Subcutaneous abdominal adipose tissue (tissue), 5 donors: ENCODE data around the gene PRRT4.
A peak's percentile ranks its signal among the peaks of the same experiment; 100 is the strongest.

Experiments used
- H3K27ac ChIP-seq: one replicate; pipeline ENCODE4 v1.7.0; 2013; ENCODE audit warnings: low read depth, mild to moderate bottlenecking, inconsistent platforms, low read length, moderate library complexity
- H3K27me3 ChIP-seq, 5 donors: one replicate each; pipeline ENCODE4 v1.7.0; 2013; ENCODE audit warnings: low read length in 5 of 5, inconsistent platforms in 1 of 5; ENCODE audit not compliant: control insufficient read depth in 5 of 5, insufficient read depth in 4 of 5
- H3K36me3 ChIP-seq, 5 donors: one replicate each; pipeline ENCODE4 v1.7.0; 2013; ENCODE audit warnings: low read length in 5 of 5; ENCODE audit not compliant: control insufficient read depth in 5 of 5, insufficient read depth in 5 of 5
- H3K4me1 ChIP-seq, 5 donors: one replicate each; pipeline ENCODE4 v1.7.0; 2013; ENCODE audit warnings: low read length in 5 of 5, mild to moderate bottlenecking in 3 of 5, moderate library complexity in 1 of 5; ENCODE audit not compliant: control insufficient read depth in 5 of 5, insufficient read depth in 5 of 5
- H3K4me3 ChIP-seq, 5 donors: one replicate each; pipeline ENCODE4 v1.7.0; 2013; ENCODE audit warnings: low read length in 5 of 5, low read depth in 1 of 5
- H3K9ac ChIP-seq, 5 donors: one replicate each; pipeline ENCODE4 v1.7.0; 2013; ENCODE audit warnings: low read length in 5 of 5, mild to moderate bottlenecking in 4 of 5, moderate library complexity in 3 of 5
- H3K9me3 ChIP-seq, 5 donors: one replicate each; pipeline ENCODE4 v1.7.0; 2013; ENCODE audit warnings: low read length in 5 of 5; ENCODE audit not compliant: control insufficient read depth in 5 of 5
- donor health status: healthy.
- donor health status: healthy.
- donor health status: healthy.
- donor health status: healthy.
- donor health status: healthy.

PRRT4 gene

DNA sequence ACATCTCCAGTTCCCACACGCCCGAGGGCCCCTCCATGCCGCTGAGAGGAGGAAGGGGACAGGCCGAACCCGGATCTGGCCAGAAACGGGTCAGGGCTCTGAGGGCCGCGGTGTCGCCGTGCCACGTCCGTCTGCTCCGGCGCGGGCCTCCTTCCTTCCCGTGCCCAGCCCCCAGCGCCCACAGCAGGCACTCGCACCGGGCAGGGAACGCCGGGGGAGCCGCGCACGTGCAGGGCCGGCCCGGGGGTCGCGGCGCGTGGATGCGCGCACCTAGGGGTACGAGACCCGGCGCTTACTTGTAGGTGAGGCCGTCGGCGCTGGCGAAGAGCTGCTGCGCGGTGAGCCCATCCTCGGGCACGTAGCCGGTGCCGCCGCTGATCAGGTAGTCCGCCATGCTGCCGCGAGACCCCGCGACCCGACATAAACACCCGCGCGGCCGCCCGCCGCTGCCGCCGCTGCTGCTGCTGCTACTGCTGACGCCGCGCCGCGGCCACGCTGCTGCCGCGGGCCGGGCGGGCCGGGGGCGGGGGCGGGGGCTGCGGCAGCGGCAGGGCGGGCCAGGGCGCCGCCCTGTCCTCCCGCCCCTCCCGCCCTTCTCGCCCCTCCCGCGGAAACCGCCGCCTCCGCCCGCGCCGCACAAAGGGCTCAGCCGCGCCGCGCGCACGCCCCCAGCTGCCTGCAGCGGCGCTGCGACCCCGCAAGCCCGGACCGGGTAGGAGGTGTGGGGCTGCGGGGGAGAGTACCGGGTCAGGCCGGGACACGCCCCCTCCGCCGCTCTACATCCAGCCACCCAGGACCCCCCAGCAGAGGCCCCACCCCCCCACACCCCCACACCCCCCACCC is 44.2 kb upstream of the PRRT4 start:
- Histone ChIP-seq H3K9ac (peak overlapping the region; percentile 59 to 91 (median 80)), H3K4me3 (peak overlapping the region in 4 of 5 donors; percentile 69 to 83 (median 75)), H3K36me3 (peaks cover 0 to 18% (median 13%) of the 10 kb centered on the region in 5 donors), H3K27ac (no peak overlapping the region), H3K4me1 (peaks cover 9 to 65% (median 60%) of the 10 kb centered on the region in 5 donors), H3K9me3 (no peaks in the 10 kb centered on the region), H3K27me3 (no peaks in the 10 kb centered on the region)

DNA sequence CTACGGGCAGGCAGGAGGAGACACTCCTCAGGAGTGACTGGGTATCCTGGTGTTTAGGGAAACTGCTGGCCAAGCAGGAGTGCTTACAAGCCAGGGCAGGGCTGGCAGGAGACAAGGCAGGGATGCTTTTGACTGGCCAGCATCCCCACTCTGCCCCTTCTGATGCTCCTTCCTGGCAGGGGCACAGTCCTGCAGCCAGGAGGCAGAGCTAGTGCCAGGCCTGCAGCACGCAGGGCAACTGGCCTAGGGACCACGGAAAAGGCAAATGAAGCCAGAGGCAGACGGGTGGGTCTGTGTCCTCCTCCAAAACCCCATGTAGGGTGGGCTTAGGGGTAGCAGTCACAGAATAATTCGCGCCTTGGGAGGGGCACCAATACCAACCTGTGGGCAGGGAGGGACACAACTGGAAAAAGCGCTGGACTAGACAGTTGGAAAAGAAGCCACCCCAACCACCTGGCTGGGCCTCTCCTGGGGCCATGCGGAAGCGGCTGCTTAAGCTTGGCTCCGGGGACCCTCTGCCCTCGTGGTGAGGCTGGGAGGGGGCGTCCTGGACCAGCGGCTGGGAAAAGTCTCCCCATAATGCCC is 43.5 kb upstream of the PRRT4 start:
- no peaks in the 10 kb centered on the region for H3K27me3 ChIP-seq
- no peak overlapping the region for H3K27ac ChIP-seq
- peak overlapping the region; percentile 59 to 91 (median 80) for H3K9ac ChIP-seq
- peaks cover 9 to 58% (median 55%) of the 10 kb centered on the region in 5 donors for H3K4me1 ChIP-seq
- H3K9me3 ChIP-seq = no peaks in the 10 kb centered on the region
- H3K4me3 ChIP-seq = peak overlapping the region; percentile 62 to 83 (median 69)
- peaks cover 0 to 26% (median 20%) of the 10 kb centered on the region in 5 donors for H3K36me3 ChIP-seq

DNA sequence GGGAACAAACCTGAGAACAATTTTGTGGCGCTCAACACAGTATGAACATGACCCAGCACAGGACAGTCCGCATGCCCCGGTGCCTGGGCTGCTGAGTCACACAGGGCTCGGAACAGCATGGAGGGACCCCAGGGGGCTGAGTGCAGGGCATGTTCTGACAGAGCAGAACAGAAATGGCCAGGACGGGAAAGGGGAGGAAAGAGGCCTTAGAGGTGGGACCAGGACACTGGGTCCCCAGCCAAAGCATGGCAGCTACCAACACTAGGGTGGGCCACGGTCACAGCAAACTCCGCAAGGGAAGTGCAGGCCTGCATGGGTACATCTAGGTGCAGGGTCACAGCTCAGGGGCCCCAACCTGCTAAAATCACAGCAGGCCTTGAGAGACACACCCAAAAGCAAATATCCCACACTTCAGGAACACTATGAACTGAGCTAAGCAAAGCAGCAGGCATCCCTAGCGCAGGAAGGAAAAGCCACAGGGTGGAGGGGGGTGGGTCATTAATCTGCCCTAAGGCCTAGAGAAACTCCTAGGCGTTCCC is 42.7 kb upstream of the PRRT4 start:
- Histone ChIP-seq H3K36me3 (peaks cover 0 to 32% (median 24%) of the 10 kb centered on the region in 5 donors), H3K9ac (peak overlapping the region in 3 of 5 donors; percentile 80 to 91 (median 84)), H3K4me1 (peaks cover 9 to 55% (median 53%) of the 10 kb centered on the region in 5 donors), H3K9me3 (no peaks in the 10 kb centered on the region), H3K27ac (no peak overlapping the region), H3K4me3 (peak overlapping the region in 3 of 5 donors; percentile 69 to 83 (median 81)), H3K27me3 (no peaks in the 10 kb centered on the region)

DNA sequence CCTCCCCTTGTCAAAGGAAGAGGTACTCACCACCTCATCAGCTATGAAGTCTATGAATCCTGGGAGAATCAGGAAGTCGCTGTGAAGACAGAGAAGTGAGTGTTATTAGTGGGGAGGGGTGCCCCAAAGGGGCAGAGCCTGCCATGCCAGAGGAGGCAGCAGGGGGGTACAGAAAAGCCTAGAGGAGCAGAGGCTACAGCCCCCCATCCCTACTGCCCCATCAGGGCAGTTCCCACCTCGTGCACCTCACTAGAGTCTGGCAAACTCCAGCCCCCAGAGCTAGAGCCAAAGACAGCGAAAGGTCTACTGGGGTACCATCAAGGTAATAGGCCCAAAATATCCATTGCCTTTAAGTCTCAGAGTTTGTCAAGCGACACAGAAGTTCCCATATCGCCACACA is 42.2 kb upstream of the PRRT4 start:
- Histone ChIP-seq H3K9me3 (no peaks in the 10 kb centered on the region), H3K36me3 (peaks cover 0 to 34% (median 28%) of the 10 kb centered on the region in 5 donors), H3K27ac (no peak overlapping the region), H3K4me1 (peaks cover 7 to 49% (median 48%) of the 10 kb centered on the region in 5 donors), H3K4me3 (peak overlapping the region in 3 of 5 donors; percentile 69 to 83 (median 81)), H3K9ac (no peak overlapping the region), H3K27me3 (no peaks in the 10 kb centered on the region)

DNA sequence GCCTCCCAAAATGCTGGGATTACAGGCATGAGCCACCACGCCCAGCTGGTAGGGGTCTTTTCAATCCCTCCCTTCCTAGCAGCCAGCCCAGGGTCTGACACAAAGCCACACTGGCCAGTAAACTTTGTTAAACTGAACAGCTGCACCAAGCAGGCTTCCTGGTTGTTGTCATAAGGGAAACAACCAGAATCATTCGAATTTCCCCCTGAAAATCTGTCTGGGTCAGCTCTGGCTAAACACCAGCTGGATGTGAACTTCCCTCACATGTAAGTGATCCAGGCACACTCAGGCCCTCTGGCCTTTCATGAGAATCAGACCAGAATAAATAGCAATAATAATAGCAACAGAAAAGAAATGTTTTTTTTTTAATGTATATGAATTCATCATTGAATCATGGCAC is 40.9 kb upstream of the PRRT4 start:
- Histone ChIP-seq H3K36me3 (peaks cover 5 to 47% (median 40%) of the 10 kb centered on the region in 5 donors), H3K4me3 (no peak overlapping the region), H3K4me1 (peaks cover 3 to 36% (median 34%) of the 10 kb centered on the region in 5 donors), H3K27me3 (no peaks in the 10 kb centered on the region), H3K9ac (peak overlapping the region in 1 of 5 donors; percentile 38), H3K9me3 (no peaks in the 10 kb centered on the region), H3K27ac (no peak overlapping the region)

DNA sequence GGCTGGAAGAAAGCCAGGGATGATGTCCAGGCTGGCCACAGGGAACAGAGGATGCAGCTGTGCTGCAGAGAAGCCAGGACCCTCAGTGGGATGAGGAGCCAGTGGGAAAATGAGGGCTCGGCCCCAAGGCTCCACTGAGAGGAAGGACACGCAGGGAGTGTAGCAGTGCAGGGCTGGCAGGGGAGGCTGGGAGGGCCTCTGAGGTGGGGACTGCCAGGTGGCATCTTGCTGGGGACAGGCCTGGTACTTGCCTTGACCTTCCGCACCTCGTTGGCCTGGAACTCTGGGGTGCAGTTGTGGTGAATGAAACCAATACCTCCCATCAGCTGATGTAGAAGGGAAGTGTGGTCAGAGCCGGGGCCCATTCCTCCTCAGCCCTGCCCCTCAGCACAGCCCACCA is 39.1 kb upstream of the PRRT4 start:
- Histone ChIP-seq H3K4me1 (peaks cover 3 to 23% (median 21%) of the 10 kb centered on the region in 5 donors), H3K9ac (no peak overlapping the region), H3K9me3 (no peaks in the 10 kb centered on the region), H3K4me3 (no peak overlapping the region), H3K27ac (no peak overlapping the region), H3K27me3 (no peaks in the 10 kb centered on the region), H3K36me3 (peaks cover 10 to 65% (median 58%) of the 10 kb centered on the region in 5 donors)

DNA sequence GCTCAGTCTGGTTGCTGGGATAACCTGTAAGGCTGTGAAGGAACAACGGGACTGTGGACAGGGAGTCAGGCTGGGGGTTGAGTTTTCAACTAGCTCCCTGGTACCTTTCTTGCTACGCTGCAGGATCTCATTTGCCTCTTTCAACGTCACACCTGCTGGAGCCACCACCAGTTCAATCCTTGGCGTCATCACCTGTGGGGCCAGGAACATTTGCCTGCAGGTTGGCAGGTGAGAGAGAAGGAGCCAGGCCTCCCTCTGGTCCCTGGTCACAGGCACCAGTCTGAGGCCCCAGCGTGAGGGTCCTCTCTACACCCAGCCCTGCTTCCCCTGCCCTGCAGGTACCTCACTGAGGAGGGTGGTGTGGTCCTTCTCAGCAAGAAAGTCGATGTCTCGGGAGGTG is 38.5 kb upstream of the PRRT4 start:
- Histone ChIP-seq H3K27ac (no peak overlapping the region), H3K9ac (no peak overlapping the region), H3K9me3 (no peaks in the 10 kb centered on the region), H3K36me3 (peaks cover 10 to 70% (median 63%) of the 10 kb centered on the region in 5 donors), H3K4me3 (no peak overlapping the region), H3K4me1 (peaks cover 3 to 18% (median 15%) of the 10 kb centered on the region in 5 donors), H3K27me3 (no peaks in the 10 kb centered on the region)

DNA sequence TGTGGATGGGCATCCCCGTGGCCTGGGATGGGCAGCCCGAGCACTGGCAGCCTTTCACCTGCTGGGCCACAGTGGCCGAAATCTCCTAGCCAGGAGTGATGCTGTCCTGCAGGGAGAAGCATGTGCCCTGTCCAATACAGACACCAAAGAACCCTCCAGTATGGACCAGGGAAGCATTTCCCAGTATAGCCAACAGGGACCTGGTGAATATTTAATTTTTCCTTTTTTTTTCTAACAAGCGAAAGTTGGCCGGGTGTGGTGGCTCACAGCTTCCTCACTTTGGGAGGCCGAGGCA is 37.3 kb upstream of the PRRT4 start:
- Histone ChIP-seq H3K36me3 (peaks cover 10 to 82% (median 75%) of the 10 kb centered on the region in 5 donors), H3K4me3 (no peak overlapping the region), H3K9me3 (no peaks in the 10 kb centered on the region), H3K27ac (no peak overlapping the region), H3K4me1 (peaks cover 1 to 6% (median 3%) of the 10 kb centered on the region in 5 donors), H3K9ac (no peak overlapping the region), H3K27me3 (no peaks in the 10 kb centered on the region)

DNA sequence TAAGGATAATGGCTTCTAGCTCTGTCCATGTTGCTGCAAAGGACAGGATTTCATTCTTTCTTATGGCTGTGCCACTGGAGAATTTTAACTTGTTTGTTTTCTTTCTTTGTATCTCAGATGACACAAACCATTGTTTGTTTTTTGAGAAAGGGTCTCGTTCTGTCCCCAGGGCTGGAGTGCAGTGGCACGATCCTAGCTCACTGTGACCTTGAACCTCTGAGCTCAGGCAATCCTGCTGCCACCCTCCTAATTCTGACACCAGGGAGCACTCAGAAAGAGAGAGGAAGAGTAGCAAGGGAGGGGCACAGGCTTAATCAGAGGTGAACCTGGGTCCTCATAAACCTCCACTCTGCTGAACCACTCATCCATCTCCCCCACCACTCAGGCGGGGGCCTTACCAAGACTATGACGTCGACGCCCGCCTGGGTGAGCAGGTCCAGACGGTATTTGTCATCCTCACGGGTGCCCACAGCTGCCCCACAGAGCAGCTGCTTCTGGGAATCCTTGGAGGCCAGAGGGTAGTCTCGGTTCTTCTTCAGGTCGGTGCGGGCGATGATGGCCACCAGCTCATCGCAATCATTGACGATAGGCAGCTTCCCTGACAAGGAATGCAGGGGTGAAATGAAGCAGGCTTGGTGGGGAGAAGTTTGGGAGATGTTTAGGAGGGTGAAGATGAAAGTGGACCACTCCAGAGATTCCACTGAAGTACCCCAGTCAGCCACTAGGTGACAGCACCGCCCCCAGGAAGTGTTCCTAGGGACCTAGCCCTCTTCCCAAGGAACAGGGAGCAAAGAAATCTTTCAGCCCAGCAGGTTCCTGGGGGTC is 36.7 kb upstream of the PRRT4 start:
- Histone ChIP-seq H3K27me3 (no peaks in the 10 kb centered on the region), H3K9me3 (no peaks in the 10 kb centered on the region), H3K36me3 (peaks cover 10 to 86% (median 79%) of the 10 kb centered on the region in 5 donors), H3K4me3 (no peak overlapping the region), H3K4me1 (peaks cover 0 to 3% (median 0%) of the 10 kb centered on the region in 5 donors), H3K27ac (no peak overlapping the region), H3K9ac (no peak overlapping the region)
